ENCODE results near the gene FGF11. TPM values are rescaled to one million over a fixed set of nuclear protein-coding genes. Genes with fewer than 3 reads are reported as not detected.

The FGF11 gene
- total and polyA plus RNA-seq, 2 donors (not counting 3 experiments of a cell fraction or from before 2014, with no cell fraction given) = 0.70 TPM; not detected in 1

DNA sequence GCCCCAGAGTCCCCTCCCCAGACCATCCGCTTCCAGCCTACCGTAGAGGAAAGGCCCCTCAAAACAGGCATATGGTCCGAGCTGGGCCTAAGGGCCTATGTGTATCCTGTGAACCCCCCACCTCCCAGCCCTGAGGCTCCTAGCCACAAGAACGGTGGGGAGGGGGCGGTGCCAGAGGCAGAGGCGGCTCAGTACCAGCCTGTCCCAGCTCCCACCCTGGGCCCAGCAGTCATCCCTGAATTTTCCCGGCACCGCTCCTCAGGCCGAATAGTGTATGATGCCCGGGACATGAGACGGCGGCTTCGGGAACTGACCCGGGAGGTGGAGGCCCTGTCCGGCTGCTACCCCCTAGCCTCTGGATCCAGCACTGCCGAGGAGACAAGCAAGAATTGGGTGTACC lies 18.1 kb upstream of the FGF11 start:
- Histone ChIP-seq H3K36me3 (ENCODE audit: control insufficient read depth in 2 of 2, extremely low read depth in 1 of 2, insufficient read depth in 2 of 2, low read length in 2 of 2) (no peaks in the 10 kb centered on the region), H3K79me2 (ENCODE audit: control insufficient read depth, insufficient read depth, low read length) (no peaks in the 10 kb centered on the region), H4K20me1 (replicated peaks; ENCODE audit: control insufficient read depth, extremely low read depth, insufficient read depth, low read length) (no peaks in the 10 kb centered on the region), H3K9me3 (replicated peaks; ENCODE audit: control insufficient read depth, insufficient read depth, low read length) (no peaks in the 10 kb centered on the region), H3K4me2 (ENCODE audit: insufficient read depth, low read length) (no peak overlapping the region), H3K27me3 (ENCODE audit: control insufficient read depth in 2 of 2, insufficient read depth in 2 of 2, low read length in 2 of 2) (no peaks in the 10 kb centered on the region), H3K27ac (ENCODE audit: insufficient read depth, low read depth, low read length) (no peak overlapping the region), H3K9ac (replicated peaks; ENCODE audit: extremely low read depth, insufficient read depth, low read length) (no peak overlapping the region), H3K4me1 (ENCODE audit: control insufficient read depth, extremely low read depth, insufficient read depth, low read length) (no peaks in the 10 kb centered on the region), H3K9me1 (replicated peaks; ENCODE audit: control insufficient read depth, extremely low read depth, insufficient read depth, low read length) (no peaks in the 10 kb centered on the region), H3K4me3 (replicated peaks in 1 of 3; ENCODE audit: insufficient read depth in 1 of 3, low read depth in 1 of 3, low read length in 3 of 3) (no peak overlapping the region), H2AFZ (ENCODE audit: low read depth, low read length) (no peak overlapping the region)
- ChIA-PET CTCF (no interaction called here), POLR2A (no interaction called here)
- intact Hi-C loops (cut with micrococcal nuclease) = no loop called here
- dilution Hi-C loops (cut with MboI; ENCODE audit: extremely low pct_ligation_motif_present, low sequenced_read_pairs) = no loop called here
- no peak for FAIRE-seq
- no TSS peak for BruUV-seq (replicated peaks)
- no peak for DNase-seq (ENCODE audit: low read depth, low spot score)
- no peak for TF ChIP-seq MYC (IDR thresholded peaks at IDR 0.05; ENCODE audit: low read depth, low read length)
- TF ChIP-seq POLR2A (IDR thresholded peaks at IDR 0.05; ENCODE audit: low read depth, low read length) = no peak
- no peak for TF ChIP-seq GATA2 (IDR thresholded peaks at IDR 0.05; ENCODE audit: insufficient read depth, insufficient read length, low read depth, low read length)
- no peak for TF ChIP-seq POLR2AphosphoS5 (IDR thresholded peaks at IDR 0.05; ENCODE audit: insufficient read depth, low read depth, low read length)

DNA sequence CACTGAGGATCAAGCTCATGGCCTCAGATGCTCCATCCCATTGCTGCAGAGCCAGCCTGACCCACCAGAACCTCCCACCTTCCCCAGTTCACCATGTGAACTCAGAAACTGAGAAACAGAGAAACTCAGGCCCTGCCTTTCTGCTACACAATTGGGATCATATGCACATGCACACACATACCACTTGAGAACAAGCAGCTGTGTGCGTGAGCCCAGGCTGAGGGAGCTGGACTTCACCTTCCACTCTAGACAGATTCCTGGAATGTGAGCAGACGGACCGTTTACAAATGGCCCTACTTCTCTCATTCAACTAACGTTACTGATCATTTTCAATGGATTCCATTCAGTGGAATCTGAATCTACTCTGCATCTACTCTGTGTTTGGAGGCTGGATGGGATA lies 15.6 kb upstream of the FGF11 start:
- Histone ChIP-seq H3K27me3 (ENCODE audit: control insufficient read depth in 2 of 2, insufficient read depth in 2 of 2, low read length in 2 of 2) (no peaks in the 10 kb centered on the region), H2AFZ (ENCODE audit: low read depth, low read length) (no peak overlapping the region), H3K27ac (ENCODE audit: insufficient read depth, low read depth, low read length) (no peak overlapping the region), H3K4me1 (ENCODE audit: control insufficient read depth, extremely low read depth, insufficient read depth, low read length) (no peaks in the 10 kb centered on the region), H4K20me1 (replicated peaks; ENCODE audit: control insufficient read depth, extremely low read depth, insufficient read depth, low read length) (no peaks in the 10 kb centered on the region), H3K79me2 (ENCODE audit: control insufficient read depth, insufficient read depth, low read length) (no peaks in the 10 kb centered on the region), H3K9me3 (replicated peaks; ENCODE audit: control insufficient read depth, insufficient read depth, low read length) (no peaks in the 10 kb centered on the region), H3K36me3 (ENCODE audit: control insufficient read depth in 2 of 2, extremely low read depth in 1 of 2, insufficient read depth in 2 of 2, low read length in 2 of 2) (no peaks in the 10 kb centered on the region), H3K9me1 (replicated peaks; ENCODE audit: control insufficient read depth, extremely low read depth, insufficient read depth, low read length) (no peaks in the 10 kb centered on the region), H3K4me3 (replicated peaks in 1 of 3; ENCODE audit: insufficient read depth in 1 of 3, low read depth in 1 of 3, low read length in 3 of 3) (no peak overlapping the region), H3K9ac (replicated peaks; ENCODE audit: extremely low read depth, insufficient read depth, low read length) (no peak overlapping the region), H3K4me2 (ENCODE audit: insufficient read depth, low read length) (no peak overlapping the region)
- TF ChIP-seq MAX (IDR thresholded peaks at IDR 0.05; ENCODE audit: insufficient read depth, insufficient read length) (no peak), GATA2 (IDR thresholded peaks at IDR 0.05; ENCODE audit: insufficient read depth, insufficient read length, low read depth, low read length) (no peak), POLR2AphosphoS5 (IDR thresholded peaks at IDR 0.05; ENCODE audit: insufficient read depth, low read depth, low read length) (no peak), EZH2 (IDR thresholded peaks at IDR 0.05; ENCODE audit: borderline replicate concordance, low read depth, low read length, severe bottlenecking) (no peak), JUN (IDR thresholded peaks at IDR 0.05; ENCODE audit: borderline replicate concordance, insufficient read depth, insufficient read length, low read depth) (no peak), MYC (IDR thresholded peaks at IDR 0.05; ENCODE audit: low read depth, low read length) (no peak), FOS (IDR thresholded peaks at IDR 0.05; ENCODE audit: borderline replicate concordance, insufficient read depth, low read length) (no peak), POLR2A (IDR thresholded peaks at IDR 0.05; ENCODE audit: low read depth, low read length) (no peak)
- TF ChIP-seq, protein P1, sequence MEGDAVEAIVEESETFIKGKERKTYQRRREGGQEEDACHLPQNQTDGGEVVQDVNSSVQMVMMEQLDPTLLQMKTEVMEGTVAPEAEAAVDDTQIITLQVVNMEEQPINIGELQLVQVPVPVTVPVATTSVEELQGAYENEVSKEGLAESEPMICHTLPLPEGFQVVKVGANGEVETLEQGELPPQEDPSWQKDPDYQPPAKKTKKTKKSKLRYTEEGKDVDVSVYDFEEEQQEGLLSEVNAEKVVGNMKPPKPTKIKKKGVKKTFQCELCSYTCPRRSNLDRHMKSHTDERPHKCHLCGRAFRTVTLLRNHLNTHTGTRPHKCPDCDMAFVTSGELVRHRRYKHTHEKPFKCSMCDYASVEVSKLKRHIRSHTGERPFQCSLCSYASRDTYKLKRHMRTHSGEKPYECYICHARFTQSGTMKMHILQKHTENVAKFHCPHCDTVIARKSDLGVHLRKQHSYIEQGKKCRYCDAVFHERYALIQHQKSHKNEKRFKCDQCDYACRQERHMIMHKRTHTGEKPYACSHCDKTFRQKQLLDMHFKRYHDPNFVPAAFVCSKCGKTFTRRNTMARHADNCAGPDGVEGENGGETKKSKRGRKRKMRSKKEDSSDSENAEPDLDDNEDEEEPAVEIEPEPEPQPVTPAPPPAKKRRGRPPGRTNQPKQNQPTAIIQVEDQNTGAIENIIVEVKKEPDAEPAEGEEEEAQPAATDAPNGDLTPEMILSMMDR (IDR thresholded peaks at IDR 0.05; ENCODE audit: extremely low read depth in 1 of 2, insufficient read depth in 1 of 2, low read depth in 1 of 2, low read length in 2 of 2) = no peak
- intact Hi-C loops (cut with micrococcal nuclease) (no loop called here), dilution Hi-C loops (cut with MboI; ENCODE audit: extremely low pct_ligation_motif_present, low sequenced_read_pairs) (no loop called here)
- FAIRE-seq (no peak), DNase-seq (ENCODE audit: low read depth, low spot score) (no peak)
- CTCF ChIA-PET = interaction anchor here (0.6 to 1.0 kb wide), 3 partner anchors 13 to 20 kb away, joined by 3 read pairs; partner anchors contain the start of gene TMEM256
- BruUV-seq (replicated peaks) = no TSS peak
- POLR2A ChIA-PET = interaction anchor here (1.9 kb wide), 1 partner anchor 19 kb away, joined by 4 read pairs; the partner anchor contains the start of gene TMEM256
